Vagina (tissue), 2 donors: ENCODE measurements around the gene CA5A. TPM values are rescaled to one million over a fixed set of nuclear protein-coding genes. Genes with fewer than 3 reads are reported as not detected.
"Not testable (repeated sequence)": the region's sequence is repeated elsewhere in the genome, so short reads cannot be mapped to it uniquely, and the experiment has no call there.

Experiments
- DNase-seq, 2 donors: peaks; one replicate each; pipeline ENCODE4 v3.0.0-alpha.2; 2017; ENCODE audit errors: extremely low spot score in 2 of 2
- H3K27ac ChIP-seq: fragments of 200-600 bp; sonication (generic); one replicate; pipeline ENCODE4 v1.5.1; 2019
- H3K27me3 ChIP-seq: fragments of 200-600 bp; sonication (generic); one replicate; pipeline ENCODE4 v1.5.1; 2019
- H3K36me3 ChIP-seq, 2 donors: fragments of 200-600 bp; sonication (generic); one replicate each; pipeline ENCODE4 v1.5.1; 2017 to 2019
- H3K4me1 ChIP-seq: fragments of 200-600 bp; sonication (generic); one replicate; pipeline ENCODE4 v1.5.1; 2019
- H3K4me3 ChIP-seq, 2 donors: fragments of 200-600 bp; sonication (generic); 1 replicate in 1 of 2; 2 replicates in 1 of 2; pipeline ENCODE4 v1.5.1; 2016 to 2019
- H3K9me3 ChIP-seq: fragments of 200-600 bp; sonication (generic); one replicate; pipeline ENCODE4 v1.5.1; 2019
- POLR2A ChIP-seq, 2 donors: fragments of 450-650 bp; IDR thresholded peaks; one replicate each; pipeline ENCODE4 v1.6.1; 2017; ENCODE audit warnings: antibody characterized with exemption in 2 of 2, mild to moderate bottlenecking in 2 of 2, moderate library complexity in 2 of 2
- POLR2AphosphoS5 ChIP-seq, 2 donors: sonication (generic); formaldehyde crosslinking; IDR thresholded peaks; one replicate each; pipeline ENCODE4 v1.9.0; 2017; ENCODE audit warnings: antibody characterized with exemption in 2 of 2, mild to moderate bottlenecking in 2 of 2, low read depth in 1 of 2; ENCODE audit not compliant: insufficient read depth in 1 of 2
- intact Hi-C: fragments of 100-400 bp; cut with DNase I; formaldehyde crosslinking; loops from one replicate; pipeline ENCODE4 v1.15.1; 2023
- total RNA-seq: library from RNA; depleted of rRNA; stranded (reverse); fragments of >200 nt; gene quantifications from one replicate; pipeline ENCODE4 v1.2.3, GENCODE V29; 2016
- TF ChIP-seq, protein P1 (sequence below), 3 experiments: fragments of 450-650 bp in 2 of 3; fragments of 200-600 bp in 1 of 3; sonication (generic) in 1 of 3; IDR thresholded peaks; one replicate each; pipeline ENCODE4 v1.5.1; 2017 to 2019; ENCODE audit warnings: antibody characterized with exemption in 3 of 3, mild to moderate bottlenecking in 2 of 3, moderate library complexity in 2 of 3

The CA5A gene
- total RNA-seq, 1 donor from 2014 or later, result not detected

DNA sequence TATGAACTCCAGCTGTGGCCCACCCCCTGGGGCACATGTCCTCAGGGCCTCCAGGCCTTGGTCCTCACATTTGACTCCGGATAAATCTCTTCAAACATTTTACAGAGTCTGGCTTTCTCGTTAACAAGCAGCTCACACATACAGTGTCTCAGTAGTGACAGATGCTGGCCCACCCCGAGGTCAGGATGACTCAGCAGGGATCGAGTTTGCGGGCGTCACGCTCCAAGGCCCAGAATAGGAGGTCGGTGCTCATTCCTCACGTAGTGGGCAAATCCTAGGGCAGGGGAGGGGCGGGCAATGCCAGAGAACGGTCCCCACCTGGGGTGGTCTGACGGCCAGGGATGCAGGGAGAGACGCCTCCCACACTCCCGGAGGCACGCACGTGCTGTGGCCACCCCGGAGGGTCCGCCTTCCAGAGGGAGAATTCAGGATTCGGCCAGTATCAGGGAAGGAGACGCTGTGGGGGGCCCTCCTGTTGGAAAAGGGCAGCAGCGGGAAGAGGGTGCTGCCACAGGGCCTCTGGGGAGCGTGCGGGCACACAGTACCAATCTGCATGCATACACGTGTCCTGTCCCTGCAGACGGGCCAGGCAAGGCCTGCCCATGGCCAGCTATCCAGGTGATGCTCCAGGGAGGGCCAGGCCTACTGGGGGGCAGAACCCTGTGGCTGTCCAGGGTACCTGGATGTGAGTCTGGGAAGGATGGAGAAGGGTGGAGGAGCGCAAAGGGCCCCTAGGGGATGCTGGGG lies 75.6 kb downstream of the CA5A start:
- Histone ChIP-seq H3K9me3 (no peaks in the 10 kb centered on the region), H3K4me1 (peaks cover 34% of the 10 kb centered on the region), H3K27ac (peak overlapping the region; percentile 44), H3K27me3 (no peaks in the 10 kb centered on the region), H3K4me3 (no peak overlapping the region), H3K36me3 (no peaks in the 10 kb centered on the region)
- no peak for TF ChIP-seq POLR2AphosphoS5 (IDR thresholded peaks at IDR 0.05; ENCODE audit: insufficient read depth in 1 of 2, low read depth in 1 of 2)
- no peak for TF ChIP-seq POLR2A (IDR thresholded peaks at IDR 0.05)
- TF ChIP-seq, protein P1, sequence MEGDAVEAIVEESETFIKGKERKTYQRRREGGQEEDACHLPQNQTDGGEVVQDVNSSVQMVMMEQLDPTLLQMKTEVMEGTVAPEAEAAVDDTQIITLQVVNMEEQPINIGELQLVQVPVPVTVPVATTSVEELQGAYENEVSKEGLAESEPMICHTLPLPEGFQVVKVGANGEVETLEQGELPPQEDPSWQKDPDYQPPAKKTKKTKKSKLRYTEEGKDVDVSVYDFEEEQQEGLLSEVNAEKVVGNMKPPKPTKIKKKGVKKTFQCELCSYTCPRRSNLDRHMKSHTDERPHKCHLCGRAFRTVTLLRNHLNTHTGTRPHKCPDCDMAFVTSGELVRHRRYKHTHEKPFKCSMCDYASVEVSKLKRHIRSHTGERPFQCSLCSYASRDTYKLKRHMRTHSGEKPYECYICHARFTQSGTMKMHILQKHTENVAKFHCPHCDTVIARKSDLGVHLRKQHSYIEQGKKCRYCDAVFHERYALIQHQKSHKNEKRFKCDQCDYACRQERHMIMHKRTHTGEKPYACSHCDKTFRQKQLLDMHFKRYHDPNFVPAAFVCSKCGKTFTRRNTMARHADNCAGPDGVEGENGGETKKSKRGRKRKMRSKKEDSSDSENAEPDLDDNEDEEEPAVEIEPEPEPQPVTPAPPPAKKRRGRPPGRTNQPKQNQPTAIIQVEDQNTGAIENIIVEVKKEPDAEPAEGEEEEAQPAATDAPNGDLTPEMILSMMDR (IDR thresholded peaks at IDR 0.05), result no peak
- intact Hi-C loops, result no loop called here
- no peak for DNase-seq

DNA sequence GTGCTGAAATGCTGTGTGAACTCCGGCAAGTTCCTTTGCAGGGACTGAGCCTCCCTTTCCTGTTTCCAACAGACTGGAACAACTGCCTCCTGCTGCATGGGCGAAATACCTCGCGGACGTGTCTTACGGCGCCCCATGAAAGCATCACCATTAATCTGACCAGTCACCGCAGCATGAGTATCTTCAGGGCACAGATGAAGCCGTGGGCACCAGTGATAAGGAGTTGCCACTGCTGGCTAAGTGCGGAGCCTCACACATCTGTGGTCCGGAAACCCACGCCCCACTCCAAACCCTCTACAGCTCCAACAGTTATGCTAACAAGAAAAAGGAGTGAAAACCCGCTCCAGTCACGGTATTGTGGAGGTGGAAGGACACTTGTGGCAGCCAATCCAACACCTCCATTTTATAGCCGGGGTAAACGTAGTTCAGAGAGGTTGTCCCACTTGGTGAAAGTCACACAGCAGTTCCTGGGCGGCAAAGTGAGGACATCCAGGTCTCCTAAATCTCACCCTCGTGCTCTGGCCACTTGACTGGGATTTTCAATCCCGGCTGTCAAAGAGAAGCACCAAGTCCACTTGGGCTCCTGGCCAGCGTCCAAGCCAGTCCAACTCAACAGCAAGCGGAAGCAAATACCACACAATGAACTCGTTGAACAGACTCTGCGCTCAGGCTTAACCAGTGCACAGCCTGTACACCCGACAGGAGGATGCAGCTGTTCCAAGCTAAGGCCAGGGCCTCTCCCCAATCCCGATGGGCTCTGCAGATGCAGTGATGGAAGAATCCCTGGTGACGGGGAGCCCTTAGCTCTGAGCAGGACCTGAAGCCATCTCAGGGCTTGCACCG lies 78.0 kb downstream of the CA5A start:
- H3K36me3 ChIP-seq, DNase-seq, H3K4me3 ChIP-seq, H3K27ac ChIP-seq, intact Hi-C loops, H3K9me3 ChIP-seq, H3K27me3 ChIP-seq: not testable (repeated sequence)
- H3K4me1 ChIP-seq, result peaks cover 46% of the 10 kb centered on the region

DNA sequence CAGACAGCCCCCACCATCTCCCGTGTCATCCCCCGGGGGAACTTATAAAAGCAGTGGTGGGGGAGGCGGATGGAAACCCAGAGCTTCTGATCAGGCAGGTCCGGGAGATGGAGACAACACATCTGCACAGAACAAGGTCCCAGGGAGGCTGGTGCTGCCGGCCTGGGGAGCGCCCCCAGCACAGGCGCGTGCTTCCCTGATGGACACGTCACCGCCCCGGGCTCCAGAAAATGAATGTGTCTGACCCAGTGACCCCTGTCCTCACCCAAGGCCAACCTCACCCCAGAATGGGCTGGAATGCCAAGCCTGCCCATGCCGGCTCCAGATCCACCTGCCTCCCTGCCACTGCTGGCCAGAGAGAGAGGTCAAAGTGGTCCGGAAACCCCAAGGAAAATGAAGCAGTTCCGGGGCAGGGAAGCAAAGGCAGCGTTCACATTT lies 79.5 kb downstream of the CA5A start:
- Histone ChIP-seq H3K4me1 (peaks cover 62% of the 10 kb centered on the region), H3K27me3 (no peaks in the 10 kb centered on the region), H3K27ac (no peak overlapping the region), H3K4me3 (no peak overlapping the region), H3K36me3 (no peaks in the 10 kb centered on the region), H3K9me3 (no peaks in the 10 kb centered on the region)
- TF ChIP-seq POLR2A (IDR thresholded peaks at IDR 0.05), result no peak
- TF ChIP-seq POLR2AphosphoS5 (IDR thresholded peaks at IDR 0.05; ENCODE audit: insufficient read depth in 1 of 2, low read depth in 1 of 2), result no peak
- TF ChIP-seq, protein P1 (IDR thresholded peaks at IDR 0.05), result no peak
- no peak for DNase-seq
- intact Hi-C loops, result no loop called here

DNA sequence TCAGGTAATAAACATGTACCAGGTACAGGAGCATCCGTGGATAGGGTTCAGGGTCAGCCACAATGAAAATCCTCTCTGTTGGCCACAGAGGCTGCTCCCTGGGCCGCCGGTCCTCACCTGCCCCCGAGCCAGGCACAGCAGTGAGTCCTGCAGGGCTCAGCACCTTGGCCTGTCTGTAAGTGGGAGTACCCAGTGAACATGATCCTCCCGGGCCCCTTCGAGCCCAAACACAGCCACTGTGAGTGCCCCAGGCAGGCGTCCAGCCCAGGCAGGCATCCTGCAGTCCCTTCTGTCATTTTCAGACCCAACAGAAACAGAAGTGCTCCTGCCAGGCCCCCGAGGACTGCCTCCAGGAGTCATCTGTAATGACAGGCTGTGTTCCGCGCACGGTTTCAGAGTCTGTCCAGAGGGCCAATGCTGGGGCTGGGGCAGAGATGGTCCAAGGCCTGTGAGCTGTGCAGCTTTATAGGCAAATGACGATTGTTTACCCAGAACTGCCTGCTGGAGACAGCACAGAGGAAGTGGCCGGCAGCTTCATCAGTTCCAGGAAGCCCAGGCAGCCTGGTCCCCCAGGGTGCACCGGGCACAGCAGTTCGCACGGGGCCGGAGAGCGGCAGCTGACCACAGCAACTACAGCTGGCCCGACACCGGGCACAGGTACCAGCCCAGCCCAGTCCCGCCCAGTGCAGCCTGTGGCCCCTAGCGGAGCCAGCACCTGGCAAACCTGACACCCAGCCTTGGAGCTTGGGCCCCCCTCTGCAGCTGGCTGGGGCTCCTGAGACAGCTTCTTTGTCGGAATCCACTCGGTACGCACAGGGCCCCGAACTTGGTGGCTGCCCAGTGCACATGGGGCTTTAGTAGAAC lies 80.2 kb downstream of the CA5A start:
- peak in 1 of 2 donors; percentile 23 for TF ChIP-seq POLR2A (IDR thresholded peaks at IDR 0.05)
- TF ChIP-seq POLR2AphosphoS5 (IDR thresholded peaks at IDR 0.05; ENCODE audit: insufficient read depth in 1 of 2, low read depth in 1 of 2), result peak in 1 of 2 donors; percentile 66
- TF ChIP-seq, protein P1 (IDR thresholded peaks at IDR 0.05), result no peak
- no peak for DNase-seq
- Histone ChIP-seq H3K27ac (peak overlapping the region; percentile 60), H3K27me3 (no peaks in the 10 kb centered on the region), H3K4me1 (peaks cover 62% of the 10 kb centered on the region), H3K36me3 (no peaks in the 10 kb centered on the region), H3K9me3 (no peaks in the 10 kb centered on the region), H3K4me3 (no peak overlapping the region)
- intact Hi-C loops, result no loop called here
